ENCODE measurements around the gene SLC16A1. TPM values are rescaled to one million over a fixed set of nuclear protein-coding genes. Genes with fewer than 3 reads are reported as not detected.

Gene SLC16A1
- polyA plus RNA-seq, 1 of the 3 experiments (the other 2 are of a cell fraction) = 34.2 TPM

DNA sequence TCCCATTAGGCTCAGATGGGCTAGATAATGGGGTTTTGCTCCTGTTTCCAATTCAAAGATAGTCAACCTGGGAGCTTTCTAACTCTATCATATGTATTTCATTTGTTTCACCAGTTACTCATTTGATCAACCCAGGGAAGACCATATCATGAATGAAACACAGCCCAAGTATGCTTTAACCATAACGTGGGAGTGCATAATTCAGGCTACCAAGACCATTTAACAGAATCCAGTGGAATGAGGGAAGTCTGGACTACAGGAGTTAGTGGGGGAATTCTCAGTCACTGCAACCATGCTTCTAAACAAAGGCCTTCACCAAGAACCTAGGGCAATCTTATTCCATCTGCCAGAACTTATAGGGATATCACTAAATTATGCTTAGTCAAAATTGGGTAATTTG, 15.0 kb upstream of the SLC16A1 start:
- ChIA-PET CTCF (interaction anchor here (1.0 kb wide), 1 partner anchor 18 kb away, joined by 3 read pairs; no protein-coding TSS in a partner anchor), POLR2A (no interaction called here)
- Histone ChIP-seq H3K27ac (ENCODE audit: low read depth in 2 of 2, low read length in 1 of 2) (no peak overlapping the region), H3K9me2 (no peaks in the 10 kb centered on the region), H2AFZ (ENCODE audit: low read depth) (no peak overlapping the region), H4K20me1 (ENCODE audit: insufficient read depth) (no peaks in the 10 kb centered on the region), H3K4me1 (ENCODE audit: control insufficient read depth in 1 of 2, insufficient read depth in 2 of 2, low read depth in 1 of 2, low read length in 1 of 2) (no peaks in the 10 kb centered on the region), H3K4me2 (no peak overlapping the region), H3K9me3 (no peaks in the 10 kb centered on the region), H3K36me3 (replicated peaks in 1 of 2; ENCODE audit: control insufficient read depth in 1 of 2, insufficient read depth in 2 of 2, low read length in 1 of 2) (peaks cover 10 to 21% of the 10 kb centered on the region in 2 experiments), H3K9ac (no peak overlapping the region), H3K27me3 (ENCODE audit: insufficient read depth) (no peaks in the 10 kb centered on the region), H3K4me3 (ENCODE audit: low read depth in 2 of 2, low read length in 1 of 2) (no peak overlapping the region), H3F3A (replicated peaks; ENCODE audit: insufficient read depth) (peaks cover 14% of the 10 kb centered on the region), H3K79me2 (ENCODE audit: insufficient read depth) (peaks cover 3% of the 10 kb centered on the region; the same call in 1 of the 2 replicates)
- 100% methylated on average over 1 of the region's 1 CpG for WGBS (ENCODE audit: low lambda C conversion rate)
- no peak for DNase-seq
- TF ChIP-seq RFX5 (IDR thresholded peaks at IDR 0.05; ENCODE audit: low read length) (no peak), GABPA (IDR thresholded peaks at IDR 0.05; ENCODE audit: low read depth) (no peak), FOXJ3 (CRISPR knock-in tag; IDR thresholded peaks at IDR 0.05) (no peak), MXI1 (IDR thresholded peaks at IDR 0.05; ENCODE audit: low read depth, low read length) (no peak), USF1 (IDR thresholded peaks at IDR 0.05; ENCODE audit: borderline replicate concordance, low read depth) (no peak), YY1 (IDR thresholded peaks at IDR 0.05; ENCODE audit: low read depth) (no peak), SIN3A (IDR thresholded peaks at IDR 0.05; ENCODE audit: borderline replicate concordance, low read depth, low read length) (no peak), JUND (IDR thresholded peaks at IDR 0.05) (no peak), EZH2phosphoT487 (IDR thresholded peaks at IDR 0.05; ENCODE audit: borderline replicate concordance, low read depth) (no peak), NFIC (IDR thresholded peaks at IDR 0.05; ENCODE audit: borderline replicate concordance) (no peak), TEAD4 (IDR thresholded peaks at IDR 0.05; ENCODE audit: borderline replicate concordance, insufficient read depth) (no peak), TCF12 (IDR thresholded peaks at IDR 0.05) (no peak), MEF2A (IDR thresholded peaks at IDR 0.05; ENCODE audit: borderline replicate concordance, low read depth) (no peak)
- TF ChIP-seq, protein P1, sequence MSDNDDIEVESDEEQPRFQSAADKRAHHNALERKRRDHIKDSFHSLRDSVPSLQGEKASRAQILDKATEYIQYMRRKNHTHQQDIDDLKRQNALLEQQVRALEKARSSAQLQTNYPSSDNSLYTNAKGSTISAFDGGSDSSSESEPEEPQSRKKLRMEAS (IDR thresholded peaks at IDR 0.05; ENCODE audit: low read depth) = no peak

DNA sequence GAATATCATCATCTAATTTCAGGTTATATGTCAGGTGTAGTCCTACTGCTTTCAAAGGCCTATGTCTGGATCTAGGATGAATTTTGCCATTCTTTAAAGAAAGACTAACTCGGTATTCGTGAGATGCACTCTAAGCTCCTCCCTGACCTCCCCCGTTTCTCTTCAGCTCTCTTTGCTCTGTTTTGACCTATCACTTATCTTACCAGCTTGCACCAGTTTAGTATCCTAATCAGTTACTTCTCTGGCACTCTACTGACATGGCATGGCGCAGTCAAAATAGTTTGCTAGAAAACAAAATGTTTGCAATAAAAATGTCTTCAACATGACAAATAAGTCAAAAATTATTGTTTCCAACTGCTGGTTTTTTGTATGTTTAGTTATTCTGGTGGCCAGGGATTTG, 8.4 kb upstream of the SLC16A1 start:
- 96% methylated on average over 4 of the region's 4 CpGs for WGBS (ENCODE audit: low lambda C conversion rate)
- H3K36me3 ChIP-seq (replicated peaks in 1 of 2; ENCODE audit: control insufficient read depth in 1 of 2, insufficient read depth in 2 of 2, low read length in 1 of 2) = peaks cover 10 to 62% of the 10 kb centered on the region in 2 experiments
- ChIA-PET CTCF (no interaction called here), POLR2A (no interaction called here)
- H3K27me3 ChIP-seq (ENCODE audit: insufficient read depth) = no peaks in the 10 kb centered on the region
- no peaks in the 10 kb centered on the region for H3K9me2 ChIP-seq
- H3K9ac ChIP-seq = no peak overlapping the region
- no peak overlapping the region for H2AFZ ChIP-seq (ENCODE audit: low read depth)
- peaks cover 10% of the 10 kb centered on the region for H3F3A ChIP-seq (replicated peaks; ENCODE audit: insufficient read depth)
- H3K27ac ChIP-seq (ENCODE audit: low read depth in 2 of 2, low read length in 1 of 2) = no peak overlapping the region
- DNase-seq = no peak
- no peaks in the 10 kb centered on the region for H4K20me1 ChIP-seq (ENCODE audit: insufficient read depth)
- no peaks in the 10 kb centered on the region for H3K9me3 ChIP-seq
- H3K79me2 ChIP-seq (ENCODE audit: insufficient read depth) = peaks cover 48% of the 10 kb centered on the region
- H3K4me1 ChIP-seq (ENCODE audit: control insufficient read depth in 1 of 2, insufficient read depth in 2 of 2, low read depth in 1 of 2, low read length in 1 of 2) = 0 out of 4 replicates have a peak, but pooled peaks cover 0 to 3% of the 10 kb centered on the region in 2 experiments
- H3K4me3 ChIP-seq (ENCODE audit: low read depth in 2 of 2, low read length in 1 of 2) = no peak overlapping the region
- no peak overlapping the region for H3K4me2 ChIP-seq
- no peak for TF ChIP-seq JUND (IDR thresholded peaks at IDR 0.05)
- no peak for TF ChIP-seq FOXJ3 (CRISPR knock-in tag; IDR thresholded peaks at IDR 0.05)
- TF ChIP-seq, protein P2, sequence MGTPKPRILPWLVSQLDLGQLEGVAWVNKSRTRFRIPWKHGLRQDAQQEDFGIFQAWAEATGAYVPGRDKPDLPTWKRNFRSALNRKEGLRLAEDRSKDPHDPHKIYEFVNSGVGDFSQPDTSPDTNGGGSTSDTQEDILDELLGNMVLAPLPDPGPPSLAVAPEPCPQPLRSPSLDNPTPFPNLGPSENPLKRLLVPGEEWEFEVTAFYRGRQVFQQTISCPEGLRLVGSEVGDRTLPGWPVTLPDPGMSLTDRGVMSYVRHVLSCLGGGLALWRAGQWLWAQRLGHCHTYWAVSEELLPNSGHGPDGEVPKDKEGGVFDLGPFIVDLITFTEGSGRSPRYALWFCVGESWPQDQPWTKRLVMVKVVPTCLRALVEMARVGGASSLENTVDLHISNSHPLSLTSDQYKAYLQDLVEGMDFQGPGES (IDR thresholded peaks at IDR 0.05; ENCODE audit: low read depth, low read length) = no peak
- TF ChIP-seq, protein P3, sequence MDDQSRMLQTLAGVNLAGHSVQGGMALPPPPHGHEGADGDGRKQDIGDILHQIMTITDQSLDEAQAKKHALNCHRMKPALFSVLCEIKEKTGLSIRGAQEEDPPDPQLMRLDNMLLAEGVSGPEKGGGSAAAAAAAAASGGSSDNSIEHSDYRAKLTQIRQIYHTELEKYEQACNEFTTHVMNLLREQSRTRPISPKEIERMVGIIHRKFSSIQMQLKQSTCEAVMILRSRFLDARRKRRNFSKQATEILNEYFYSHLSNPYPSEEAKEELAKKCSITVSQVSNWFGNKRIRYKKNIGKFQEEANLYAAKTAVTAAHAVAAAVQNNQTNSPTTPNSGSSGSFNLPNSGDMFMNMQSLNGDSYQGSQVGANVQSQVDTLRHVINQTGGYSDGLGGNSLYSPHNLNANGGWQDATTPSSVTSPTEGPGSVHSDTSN (IDR thresholded peaks at IDR 0.05) = no peak
- no peak for TF ChIP-seq FOSL2 (IDR thresholded peaks at IDR 0.05; ENCODE audit: borderline replicate concordance, low read depth)
- no peak for TF ChIP-seq EZH2phosphoT487 (IDR thresholded peaks at IDR 0.05; ENCODE audit: borderline replicate concordance, low read depth)
- no peak for TF ChIP-seq REST (IDR thresholded peaks at IDR 0.05; ENCODE audit: low read depth, low read length)
- TF ChIP-seq EP300 (IDR thresholded peaks at IDR 0.05; ENCODE audit: borderline replicate concordance in 1 of 2, low read depth in 1 of 2, low read length in 1 of 2) = no peak
- TF ChIP-seq POLR2AphosphoS5 (IDR thresholded peaks at IDR 0.05; ENCODE audit: low read depth, low read length) = no peak
- TF ChIP-seq, protein P1 (IDR thresholded peaks at IDR 0.05; ENCODE audit: low read depth) = no peak
- no peak for TF ChIP-seq ELF1 (IDR thresholded peaks at IDR 0.05)
- no peak for TF ChIP-seq MXI1 (IDR thresholded peaks at IDR 0.05; ENCODE audit: low read depth, low read length)
- TF ChIP-seq CHD2 (IDR thresholded peaks at IDR 0.05; ENCODE audit: low read length, partially characterized antibody) = no peak
